SK-N-MC (cell line): ENCODE data around the gene SIRPG.

Experiments
- EZH2 ChIP-seq: fragments of 200-600 bp; sonication (generic); IDR thresholded peaks from one replicate; pipeline ENCODE4 v1.6.1; 2017; ENCODE audit warnings: antibody characterized with exemption
- FOXP2 ChIP-seq: optimal IDR thresholded peaks from 2 replicates; pipeline ENCODE3; 2011; ENCODE audit warnings: mild to moderate bottlenecking, moderate library complexity; ENCODE audit not compliant: insufficient read depth; ENCODE audit errors: extremely low read length, control extremely low read depth
- POLR2AphosphoS5 ChIP-seq: IDR thresholded peaks from 2 replicates; pipeline ENCODE4 v1.6.1; 2012; ENCODE audit warnings: mild to moderate bottlenecking, low read depth, low read length, borderline replicate concordance

GRCh38 chr20:1651268-1652058 lies 6.1 kb downstream of the SIRPG start:
- TF ChIP-seq POLR2AphosphoS5 (no peak), EZH2 (no peak), FOXP2 (no peak)
